Measurements from ENCODE around the gene TTC21B.
A peak's percentile ranks its signal among the peaks of the same experiment; 100 is the strongest.
"Not testable (repeated sequence)": the region's sequence is repeated elsewhere in the genome, so short reads cannot be mapped to it uniquely, and the experiment has no call there.

The TTC21B gene

GRCh38 chr2:165953655-165954606, at the start of gene TTC21B:
TSS of gene TTC21B (minus strand) at chr2:165953776. CDS start at chr2:165953705, 71 bp downstream.
- ATAC-seq: peak; percentile 96 to 97

GRCh38 chr2:166000401-166000800, 46.8 kb upstream of the TTC21B start:
- ATAC-seq: no peak

DNA sequence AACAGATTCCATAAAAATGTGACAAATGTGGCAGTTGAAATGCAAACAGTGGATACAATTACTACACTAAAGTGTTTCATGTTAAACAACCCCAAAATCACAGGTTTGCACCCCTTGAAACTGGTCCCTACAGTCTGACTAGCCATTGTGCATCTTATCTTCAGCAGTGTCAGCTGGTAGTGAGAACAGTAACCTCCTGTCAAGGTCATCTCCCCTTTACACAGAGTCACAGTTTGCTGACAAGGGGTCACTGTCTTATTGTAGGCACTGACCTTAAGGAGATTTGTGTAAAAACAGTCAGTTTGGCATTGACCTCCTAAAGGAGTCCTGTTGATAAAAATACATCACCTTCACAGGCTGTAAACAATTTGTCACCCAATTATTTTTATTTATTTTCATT, 37.3 kb upstream of the TTC21B start:
- no peak for ATAC-seq

GRCh38 chr2:165989851-165990250, 36.3 kb upstream of the TTC21B start:
- no peak for ATAC-seq

DNA sequence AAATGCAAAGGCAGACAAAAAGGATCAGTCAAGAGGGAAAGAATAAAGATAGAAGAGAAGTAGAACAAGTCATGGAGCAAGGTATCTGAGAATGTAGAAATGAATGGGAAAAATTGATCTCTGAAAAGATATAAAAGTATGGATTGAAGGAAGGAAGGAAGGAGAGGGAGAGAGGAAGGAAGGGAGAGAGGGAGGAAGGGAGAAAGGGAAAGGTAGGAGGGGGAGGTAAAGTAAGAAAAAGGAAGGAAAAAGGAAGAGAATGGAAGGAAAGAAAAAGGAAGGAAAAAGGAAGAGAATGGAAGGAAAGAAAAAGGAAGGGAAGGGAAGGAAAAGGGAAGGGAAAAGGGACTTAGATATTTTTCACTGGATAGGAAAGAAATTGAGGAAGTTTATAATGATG, 31.5 kb upstream of the TTC21B start:
- ATAC-seq: no peak

DNA sequence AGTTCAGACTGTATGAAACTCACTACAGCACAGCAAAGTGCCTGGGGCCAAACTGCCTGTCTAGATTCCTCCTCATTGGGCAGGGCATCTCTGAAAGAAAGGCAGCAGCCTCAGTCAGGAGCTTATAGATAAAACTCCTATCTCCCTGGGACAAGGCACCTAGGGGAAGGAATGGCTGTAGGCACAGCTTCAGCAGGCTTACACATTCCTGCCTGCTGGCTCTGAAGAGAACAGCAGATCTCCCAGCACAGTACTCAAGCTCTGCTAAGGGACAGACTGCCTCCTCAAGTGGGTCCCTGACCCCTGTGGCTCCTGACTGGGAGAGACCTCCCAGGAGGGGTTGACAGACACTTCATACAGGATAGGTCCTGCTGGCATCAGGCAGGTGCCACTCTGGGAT, 18.6 kb upstream of the TTC21B start:
- ATAC-seq: not testable (repeated sequence)

- no peak for ATAC-seq
Measured at GRCh38 chr2:165970663-165971062, 17.1 kb upstream of the TTC21B start.

DNA sequence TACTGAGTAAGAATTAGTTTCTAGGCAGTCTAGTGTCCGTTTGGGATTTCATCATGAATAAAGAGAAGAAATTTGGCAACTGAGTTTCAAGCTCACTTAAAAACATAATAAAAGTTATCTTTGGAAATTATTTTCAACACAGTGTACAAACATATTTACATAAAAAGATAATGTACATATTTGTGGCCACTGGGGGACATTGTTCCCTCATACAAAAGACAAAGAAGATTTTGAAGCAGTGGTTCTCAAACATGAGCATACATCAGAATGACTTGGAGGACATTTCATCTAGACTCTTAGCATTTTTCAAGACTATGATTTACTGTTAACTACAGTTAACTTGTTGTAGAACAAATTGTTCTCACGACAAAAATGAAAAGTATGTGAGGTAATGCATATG, 15.7 kb upstream of the TTC21B start:
- no peak for ATAC-seq

- ATAC-seq: no peak
Measured at GRCh38 chr2:165967746-165968145, 14.2 kb upstream of the TTC21B start.

- no peak for ATAC-seq
Measured at GRCh38 chr2:165961818-165962217, 8.2 kb upstream of the TTC21B start.

DNA sequence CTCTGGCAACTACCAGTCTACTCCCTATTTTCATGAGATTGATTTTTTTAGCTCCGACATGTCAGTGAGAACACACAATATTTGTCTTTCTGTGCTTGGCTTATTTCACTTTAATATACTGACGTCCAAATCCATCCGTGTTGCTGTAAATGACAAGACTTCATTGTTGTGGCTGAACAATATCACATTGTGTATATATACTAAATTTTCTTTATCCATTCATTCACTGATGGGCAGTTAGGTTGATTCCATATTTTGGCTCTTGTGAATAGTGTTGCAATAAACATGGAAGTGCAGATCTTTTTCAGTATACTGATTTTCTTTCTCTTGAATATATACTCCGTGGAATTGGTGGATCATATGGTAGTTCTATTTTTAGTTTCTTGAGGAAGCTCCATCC, 5.8 kb upstream of the TTC21B start:
- no peak for ATAC-seq

GRCh38 chr2:165958313-165958960, 4.9 kb upstream of the TTC21B start:
- ATAC-seq: no peak

DNA sequence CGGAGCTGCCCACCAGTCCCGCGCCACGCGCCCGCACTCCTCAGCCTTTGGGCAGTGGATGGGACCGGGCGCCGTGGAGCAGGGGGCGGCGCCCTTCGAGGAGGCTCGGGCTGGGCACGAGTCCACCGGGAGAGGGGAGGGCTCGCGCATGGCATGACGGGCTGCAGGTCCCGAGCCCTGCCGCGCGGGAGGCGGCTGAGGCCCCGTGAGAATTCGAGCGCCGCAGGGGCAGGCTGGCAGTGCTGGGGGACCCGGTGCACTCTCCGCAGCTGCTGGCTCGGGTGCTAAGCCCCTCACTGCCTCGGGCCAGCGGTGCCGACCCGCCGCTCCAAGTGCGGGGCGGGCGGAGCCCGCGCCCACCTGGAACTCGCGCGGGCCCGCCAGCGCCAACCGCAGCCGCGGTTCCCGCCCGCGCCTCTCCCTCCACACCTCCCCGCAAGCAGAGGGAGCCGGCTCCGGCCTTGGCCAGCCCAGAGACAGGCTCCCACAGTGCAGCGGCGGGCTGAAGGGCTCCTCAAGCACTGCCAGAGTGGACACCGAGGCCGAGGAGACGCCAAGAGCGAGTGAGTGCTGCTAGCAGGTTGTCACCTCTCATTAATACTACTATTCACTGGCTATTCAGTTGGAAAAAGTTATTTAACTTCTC, 3.6 kb upstream of the TTC21B start:
- no peak for ATAC-seq

DNA sequence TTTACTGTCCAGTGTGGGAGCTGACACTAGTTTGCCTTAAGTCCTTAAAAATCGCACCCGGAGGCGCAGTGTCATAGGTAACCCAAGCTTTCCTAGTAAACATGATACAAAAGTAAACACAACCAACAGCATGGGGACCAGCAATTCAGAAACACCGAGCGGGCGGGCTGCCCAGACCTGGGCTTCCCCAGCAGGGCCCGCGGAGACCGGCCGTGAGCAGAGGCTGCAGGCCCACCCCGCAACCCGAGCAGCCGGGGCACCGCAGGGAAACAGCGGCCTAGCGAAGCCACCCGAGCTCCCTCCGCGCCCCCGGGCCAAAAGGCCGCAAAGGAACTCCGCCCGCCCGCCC, 296 bp downstream of the TTC21B start:
- ATAC-seq: peak; percentile 36 to 43

- peak; percentile 8 to 9 for ATAC-seq
Measured at GRCh38 chr2:165952741-165953211, 800 bp downstream of the TTC21B start.

GRCh38 chr2:165952085-165952484, 1.5 kb downstream of the TTC21B start:
- ATAC-seq: no peak

DNA sequence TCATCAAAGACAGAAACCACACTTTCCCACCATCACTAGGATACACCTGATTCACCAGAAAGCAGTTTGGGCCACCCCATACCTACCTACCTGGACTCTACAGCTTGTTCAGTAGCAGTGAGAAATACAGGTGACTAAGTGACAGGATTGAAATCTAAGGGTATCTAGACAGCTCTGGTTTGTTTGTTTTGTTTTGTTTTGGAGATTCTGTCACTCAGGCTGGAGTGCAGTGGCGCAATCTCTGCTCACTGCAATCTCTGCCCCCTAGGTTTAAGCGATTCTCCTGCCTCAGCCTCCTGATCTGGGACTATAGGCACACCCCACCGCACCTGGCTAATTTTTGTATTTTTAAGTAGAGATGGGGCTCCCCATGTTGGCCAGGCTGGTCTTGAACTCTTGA, 3.1 kb downstream of the TTC21B start:
- ATAC-seq: no peak

DNA sequence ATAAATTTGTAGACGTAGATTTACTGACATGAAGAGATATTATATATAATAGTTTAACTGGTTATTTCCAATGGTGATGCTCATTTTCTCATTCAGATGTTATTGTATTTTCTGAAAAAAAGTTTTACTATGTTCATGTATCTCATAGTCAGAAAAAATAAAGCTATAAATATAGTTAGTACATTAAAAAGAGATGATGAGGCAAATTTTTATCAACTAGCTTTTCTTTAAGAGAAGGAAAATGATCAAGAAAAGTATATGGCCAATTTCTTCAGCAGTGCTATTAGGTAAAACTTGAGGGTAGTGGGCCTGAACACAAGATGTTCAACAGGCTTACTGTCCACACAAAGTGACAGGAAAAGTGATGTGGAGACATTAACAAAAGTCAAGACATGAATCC, 11.7 kb downstream of the TTC21B start:
- ATAC-seq: no peak

DNA sequence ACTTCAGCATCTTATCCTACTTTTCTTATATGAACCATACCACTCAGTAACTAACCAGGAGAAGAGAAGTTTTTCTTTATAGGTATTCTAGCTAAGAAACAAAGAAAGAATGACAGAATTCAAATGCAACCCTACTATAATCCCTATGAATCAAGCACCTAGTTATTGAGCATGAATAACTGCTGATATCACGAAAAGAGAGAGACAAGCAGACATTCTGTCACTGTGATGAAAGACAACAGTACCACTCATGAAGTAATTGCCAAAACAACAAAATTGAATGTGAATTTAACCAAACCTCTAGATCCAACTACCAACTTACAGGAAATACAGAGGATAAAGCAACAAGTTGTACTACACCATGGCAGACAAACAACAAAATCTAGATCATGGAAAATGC, 15.3 kb downstream of the TTC21B start:
- ATAC-seq: no peak

DNA sequence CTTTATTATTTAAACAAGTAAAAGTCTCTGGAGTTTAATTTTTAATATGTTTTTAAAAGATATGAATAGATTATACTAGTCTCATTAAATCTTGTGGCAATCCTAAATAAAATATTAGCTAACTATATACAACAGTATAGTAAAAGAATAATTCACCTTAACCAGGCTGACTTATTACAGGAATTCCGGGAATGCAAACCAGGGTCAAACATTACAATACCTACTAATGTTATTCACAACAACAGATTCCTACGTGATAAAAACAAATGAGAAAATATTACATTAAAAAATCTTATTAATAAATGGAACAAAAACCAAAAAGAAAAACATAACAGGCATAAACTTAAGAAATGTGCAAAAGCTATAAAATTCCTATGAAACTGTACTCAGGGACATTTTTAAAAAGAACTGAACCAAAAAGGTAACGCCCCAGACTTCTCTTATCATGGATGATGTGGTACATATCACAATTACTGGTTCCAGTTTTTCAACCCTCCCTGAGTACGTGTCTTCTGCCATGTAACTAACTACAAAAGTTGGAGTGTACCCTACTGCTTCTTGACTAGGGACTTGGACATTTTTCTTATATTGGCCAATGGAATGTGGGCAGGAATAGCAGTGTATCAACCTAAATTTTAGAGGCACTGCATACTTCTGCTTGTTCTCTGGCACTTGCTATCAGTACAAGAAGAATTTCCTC, 20.2 kb downstream of the TTC21B start:
- ATAC-seq: no peak

DNA sequence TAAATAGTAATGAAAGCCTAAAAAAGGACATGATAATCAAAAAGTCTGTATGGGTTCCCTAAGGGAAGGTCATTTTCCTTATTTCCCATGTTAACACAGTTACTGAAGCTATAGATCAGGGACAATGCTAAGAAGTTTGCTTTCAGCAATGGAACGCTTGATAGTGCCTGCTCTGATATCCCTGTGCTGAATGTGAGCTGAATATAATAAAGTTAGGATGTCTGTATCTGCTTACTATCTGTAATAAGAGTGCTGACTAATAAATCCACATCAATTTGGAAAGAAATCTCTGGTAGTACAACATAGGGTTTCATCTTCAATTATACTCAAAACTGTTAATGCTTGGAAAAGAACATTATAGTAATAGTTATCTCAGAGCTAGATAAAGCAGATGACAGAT, 25.8 kb downstream of the TTC21B start:
- ATAC-seq: no peak

- ATAC-seq: no peak
Measured at GRCh38 chr2:165927353-165927752, 26.2 kb downstream of the TTC21B start.

GRCh38 chr2:165924946-165925345, 28.6 kb downstream of the TTC21B start:
- ATAC-seq: no peak

All from activated CD4-positive, CD25-positive, alpha-beta regulatory T cell treated with anti-CD3 and anti-CD28 coated beads, Interleukin-2, amount 50 U/mL, for 24 hours (primary cell).